Activated CD8-positive, alpha-beta T cell treated with anti-CD3 and anti-CD28 coated beads for 36 hours (primary cell): ENCODE results near the gene GNAZ. TPM values are rescaled to one million over a fixed set of nuclear protein-coding genes. Genes with fewer than 3 reads are reported as not detected.

Experiments used
- ATAC-seq: fragments of 200-7000 bp; cut with Tn5 transposase; one replicate; pipeline ENCODE4 v1.10.0; 2021; ENCODE audit warnings: mild to moderate bottlenecking, moderate library complexity
- CTCF ChIA-PET: fragments of 350-600 bp; sonication (Branson Sonifier 250); formaldehyde crosslinking; loops from one replicate; lab custom pipeline; 2021; ENCODE audit warnings: antibody characterized with exemption; lab: Charles Lee
- POLR2A ChIA-PET: fragments of 350-600 bp; sonication (Branson Sonifier 250); formaldehyde crosslinking; loops from one replicate; lab custom pipeline; 2021; ENCODE audit warnings: antibody characterized with exemption; lab: Charles Lee
- DNase-seq: peaks from one replicate; pipeline ENCODE4 v3.0.0-alpha.2; 2020
- H3K27ac Mint-ChIP-seq: one replicate; pipeline ENCODE4 v1.8.0; 2021; ENCODE audit warnings: mild to moderate bottlenecking, mixed read lengths
- H3K27me3 Mint-ChIP-seq: one replicate; pipeline ENCODE4 v1.8.0; 2021; ENCODE audit warnings: mixed read lengths
- H3K36me3 Mint-ChIP-seq: one replicate; pipeline ENCODE4 v1.8.0; 2021; ENCODE audit warnings: low read depth, mixed read lengths
- H3K4me1 Mint-ChIP-seq: one replicate; pipeline ENCODE4 v1.8.0; 2021; ENCODE audit warnings: low read depth, mixed read lengths
- H3K4me3 Mint-ChIP-seq: one replicate; pipeline ENCODE4 v1.8.0; 2021; ENCODE audit warnings: mild to moderate bottlenecking, moderate library complexity, mixed read lengths
- H3K9me3 Mint-ChIP-seq: one replicate; pipeline ENCODE4 v1.8.0; 2021; ENCODE audit warnings: mixed read lengths
- intact Hi-C: fragments of 100-400 bp; cut with micrococcal nuclease; formaldehyde crosslinking; loops from one replicate; pipeline ENCODE4 v1.10.0; 2022
- total RNA-seq, 2 experiments: library from RNA; stranded (reverse); gene quantifications; one replicate each; pipeline ENCODE4 v1.2.3, GENCODE V29; 2021
- TF ChIP-seq, protein P1 (sequence below): fragments of 200-600 bp; IDR thresholded peaks from one replicate; pipeline ENCODE4 v1.8.0; 2022; ENCODE audit warnings: antibody characterized with exemption, mild to moderate bottlenecking

Gene GNAZ
- total RNA-seq, 2 experiments from 2014 or later = 0.50 to 0.56 TPM

DNA sequence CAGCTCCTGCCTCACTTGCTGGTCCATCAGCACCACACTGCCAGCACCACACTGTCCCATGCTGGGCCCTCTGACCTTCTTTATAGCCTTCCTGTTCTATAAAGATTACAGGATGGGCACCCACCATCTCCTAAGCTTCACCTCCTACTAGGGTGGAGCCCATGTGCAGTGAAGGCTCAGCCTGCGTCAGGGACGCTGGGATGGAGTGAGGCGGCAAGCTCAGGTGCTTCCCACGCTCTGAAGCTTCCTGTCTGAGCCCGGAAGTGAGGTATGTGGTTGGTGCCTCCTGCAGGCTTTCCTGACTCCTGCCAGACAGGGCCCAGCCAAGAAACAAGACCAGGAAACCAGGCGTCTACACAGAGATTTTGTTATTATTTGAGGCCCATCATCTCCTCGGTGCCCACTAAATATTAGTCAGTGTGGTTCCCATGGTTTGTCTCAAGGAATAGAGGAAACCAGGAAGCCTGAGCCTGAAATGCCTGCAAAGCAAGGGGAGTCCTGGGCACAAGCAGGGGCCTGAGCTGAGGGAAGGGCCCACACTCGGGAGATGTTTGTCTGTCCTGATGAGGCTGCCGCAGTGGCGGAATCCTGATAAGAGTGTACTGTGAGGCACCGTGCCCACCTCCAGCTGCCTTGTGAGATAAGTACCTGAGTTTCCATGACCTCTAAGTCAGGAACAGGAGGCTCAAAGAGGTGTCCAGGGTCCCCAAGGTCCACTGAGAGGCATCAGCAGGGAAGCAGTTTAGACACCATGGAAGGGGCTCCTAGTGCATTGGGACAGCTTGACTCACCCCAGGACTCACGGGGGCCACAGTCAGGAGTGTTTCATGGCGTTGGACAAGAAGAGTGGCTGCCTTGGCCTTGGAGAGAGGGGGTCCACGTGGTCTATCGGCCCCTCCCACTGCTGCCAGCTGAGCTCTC, 49.4 kb downstream of the GNAZ start:
- intact Hi-C loops = no loop called here
- Mint-ChIP-seq H3K4me1 (peaks cover 11% of the 10 kb centered on the region), H3K36me3 (no peaks in the 10 kb centered on the region), H3K9me3 (no peaks in the 10 kb centered on the region), H3K4me3 (peak overlapping the region; percentile 22), H3K27me3 (no peaks in the 10 kb centered on the region), H3K27ac (peak overlapping the region; percentile 78)
- CTCF ChIA-PET = interaction anchor here (0.9 to 9.7 kb wide), 8 partner anchors 8 to 659 kb away, joined by 3 to 106 read pairs (median 4); partner anchors contain the start of gene RAB36
- TF ChIP-seq, protein P1, sequence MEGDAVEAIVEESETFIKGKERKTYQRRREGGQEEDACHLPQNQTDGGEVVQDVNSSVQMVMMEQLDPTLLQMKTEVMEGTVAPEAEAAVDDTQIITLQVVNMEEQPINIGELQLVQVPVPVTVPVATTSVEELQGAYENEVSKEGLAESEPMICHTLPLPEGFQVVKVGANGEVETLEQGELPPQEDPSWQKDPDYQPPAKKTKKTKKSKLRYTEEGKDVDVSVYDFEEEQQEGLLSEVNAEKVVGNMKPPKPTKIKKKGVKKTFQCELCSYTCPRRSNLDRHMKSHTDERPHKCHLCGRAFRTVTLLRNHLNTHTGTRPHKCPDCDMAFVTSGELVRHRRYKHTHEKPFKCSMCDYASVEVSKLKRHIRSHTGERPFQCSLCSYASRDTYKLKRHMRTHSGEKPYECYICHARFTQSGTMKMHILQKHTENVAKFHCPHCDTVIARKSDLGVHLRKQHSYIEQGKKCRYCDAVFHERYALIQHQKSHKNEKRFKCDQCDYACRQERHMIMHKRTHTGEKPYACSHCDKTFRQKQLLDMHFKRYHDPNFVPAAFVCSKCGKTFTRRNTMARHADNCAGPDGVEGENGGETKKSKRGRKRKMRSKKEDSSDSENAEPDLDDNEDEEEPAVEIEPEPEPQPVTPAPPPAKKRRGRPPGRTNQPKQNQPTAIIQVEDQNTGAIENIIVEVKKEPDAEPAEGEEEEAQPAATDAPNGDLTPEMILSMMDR = no peak
- ATAC-seq = peak; percentile 93
- DNase-seq = peak; percentile 76
- POLR2A ChIA-PET = interaction anchor here (0.6 to 1.3 kb wide), 3 partner anchors 107 to 256 kb away, joined by 3 to 4 read pairs (median 3); no protein-coding TSS in a partner anchor

DNA sequence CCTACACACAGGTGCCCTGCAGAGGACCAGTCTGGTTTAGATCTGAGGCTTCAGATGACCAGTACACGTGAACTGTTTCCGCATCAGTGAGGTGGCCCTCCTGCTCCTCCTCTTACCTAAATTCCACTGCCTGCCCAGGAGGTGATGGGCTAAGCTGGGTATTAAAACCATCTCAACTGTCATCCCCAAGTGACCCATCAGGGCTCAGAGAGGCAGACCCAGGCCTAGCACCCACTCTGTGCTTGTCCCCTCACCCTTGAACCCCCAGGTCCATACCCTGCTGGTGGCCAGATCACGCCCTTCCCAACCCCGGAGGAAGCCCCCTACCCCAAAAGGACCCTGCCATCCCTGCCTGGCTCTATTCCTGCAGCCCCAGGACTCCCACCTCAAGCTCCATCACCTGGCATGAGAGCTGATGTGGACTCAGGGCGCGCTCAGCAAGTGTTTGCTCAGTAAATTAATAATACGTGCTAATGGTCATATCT, 50.1 kb downstream of the GNAZ start:
- H3K27me3 Mint-ChIP-seq = no peaks in the 10 kb centered on the region
- ATAC-seq = no peak
- H3K36me3 Mint-ChIP-seq = no peaks in the 10 kb centered on the region

DNA sequence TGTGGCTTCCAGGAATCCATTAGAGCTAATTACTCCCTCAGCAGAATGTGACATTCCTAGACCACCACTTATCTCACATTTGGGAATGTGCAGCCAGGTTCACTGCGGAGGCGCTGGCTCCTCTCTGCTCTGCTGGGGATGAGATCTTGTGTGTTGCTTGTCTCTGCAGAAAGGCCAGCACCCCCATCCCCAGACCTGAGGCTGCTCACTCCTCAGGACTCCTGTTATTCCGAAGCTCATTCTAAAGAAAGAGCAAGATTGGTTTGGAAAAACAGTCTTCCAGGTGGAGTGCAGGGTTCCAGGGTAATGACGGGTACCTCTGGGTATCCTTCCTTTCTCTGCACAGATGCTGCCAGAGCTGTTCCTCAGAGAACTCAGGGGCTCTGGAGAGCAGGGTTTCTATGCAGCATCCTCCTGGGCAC, 50.7 kb downstream of the GNAZ start:
- no peak for ATAC-seq
- intact Hi-C loops = no loop called here
- Mint-ChIP-seq H3K27ac (peak overlapping the region; percentile 52), H3K9me3 (no peaks in the 10 kb centered on the region), H3K27me3 (no peaks in the 10 kb centered on the region), H3K36me3 (no peaks in the 10 kb centered on the region), H3K4me3 (no peak overlapping the region), H3K4me1 (peaks cover 11% of the 10 kb centered on the region)
- CTCF ChIA-PET = interaction anchor here (1.0 to 9.7 kb wide), 3 partner anchors 13 to 169 kb away, joined by 4 to 106 read pairs (median 4); no protein-coding TSS in a partner anchor
- TF ChIP-seq, protein P1 = no peak
- DNase-seq = no peak
- POLR2A ChIA-PET = interaction anchor here (1.2 kb wide), 1 partner anchor 21 kb away, joined by 3 read pairs; the partner anchor contains the start of gene RSPH14

More for the DNA sequence above, 50.1 kb downstream of the GNAZ start:
- CTCF ChIA-PET = interaction anchor here (1.0 to 9.7 kb wide), 6 partner anchors 7 to 660 kb away, joined by 3 to 106 read pairs (median 4); no protein-coding TSS in a partner anchor
- TF ChIP-seq, protein P1 = no peak
- POLR2A ChIA-PET = interaction anchor here (1.2 to 1.3 kb wide), 2 partner anchors 22 to 160 kb away, joined by 3 read pairs; partner anchors contain the start of gene RSPH14
- Mint-ChIP-seq H3K27ac (peak overlapping the region; percentile 52), H3K4me3 (no peak overlapping the region), H3K9me3 (no peaks in the 10 kb centered on the region), H3K4me1 (peaks cover 11% of the 10 kb centered on the region)
- intact Hi-C loops = no loop called here
- DNase-seq = no peak

DNA sequence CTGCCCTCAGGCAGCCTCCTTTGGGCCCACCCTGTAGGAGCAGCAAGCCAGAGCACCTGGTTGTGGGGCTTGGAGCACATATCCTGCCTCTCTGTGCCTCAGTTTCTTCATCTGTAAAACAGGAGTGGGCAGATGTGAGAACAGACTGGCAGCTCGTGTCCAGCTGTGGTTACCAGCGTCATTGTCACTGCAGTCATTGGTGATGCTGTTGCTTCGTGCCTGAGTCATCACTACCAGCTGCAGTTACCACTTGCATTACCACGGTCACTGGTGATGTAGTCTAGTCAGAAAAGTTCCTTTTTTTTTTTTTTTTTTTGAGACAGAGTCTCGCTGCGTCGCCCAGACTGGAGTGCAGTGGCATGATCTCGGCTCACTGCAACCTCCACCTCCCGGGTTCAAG, 51.1 kb downstream of the GNAZ start:
- ATAC-seq = no peak
- ChIA-PET POLR2A (interaction anchor here (1.2 kb wide), 1 partner anchor 21 kb away, joined by 3 read pairs; the partner anchor contains the start of gene RSPH14), CTCF (interaction anchor here (9.7 kb wide), 1 partner anchor 164 kb away, joined by 106 read pairs; no protein-coding TSS in a partner anchor)
- Mint-ChIP-seq H3K9me3 (no peaks in the 10 kb centered on the region), H3K4me3 (no peak overlapping the region), H3K36me3 (no peaks in the 10 kb centered on the region), H3K27ac (no peak overlapping the region), H3K4me1 (peaks cover 11% of the 10 kb centered on the region), H3K27me3 (no peaks in the 10 kb centered on the region)
- intact Hi-C loops = no loop called here
- DNase-seq = no peak
- TF ChIP-seq, protein P1 = no peak
